Stimulated activated CD4-positive, alpha-beta T cell treated with anti-CD3 and anti-CD28 coated beads, TNF-alpha, amount 100 ng/mL, for 4 hours (primary cell): ENCODE data around the gene EXPH5.
A peak's percentile ranks its signal among the peaks of the same experiment; 100 is the strongest.
"Not testable (repeated sequence)": the region's sequence is repeated elsewhere in the genome, so short reads cannot be mapped to it uniquely, and the experiment has no call there.

ENCODE experiments used
- DNase-seq, 3 experiments: peaks; one replicate each; pipeline ENCODE4 v3.0.0-alpha.2; 2020; ENCODE audit warnings: low read depth in 3 of 3

The EXPH5 gene, protein sequence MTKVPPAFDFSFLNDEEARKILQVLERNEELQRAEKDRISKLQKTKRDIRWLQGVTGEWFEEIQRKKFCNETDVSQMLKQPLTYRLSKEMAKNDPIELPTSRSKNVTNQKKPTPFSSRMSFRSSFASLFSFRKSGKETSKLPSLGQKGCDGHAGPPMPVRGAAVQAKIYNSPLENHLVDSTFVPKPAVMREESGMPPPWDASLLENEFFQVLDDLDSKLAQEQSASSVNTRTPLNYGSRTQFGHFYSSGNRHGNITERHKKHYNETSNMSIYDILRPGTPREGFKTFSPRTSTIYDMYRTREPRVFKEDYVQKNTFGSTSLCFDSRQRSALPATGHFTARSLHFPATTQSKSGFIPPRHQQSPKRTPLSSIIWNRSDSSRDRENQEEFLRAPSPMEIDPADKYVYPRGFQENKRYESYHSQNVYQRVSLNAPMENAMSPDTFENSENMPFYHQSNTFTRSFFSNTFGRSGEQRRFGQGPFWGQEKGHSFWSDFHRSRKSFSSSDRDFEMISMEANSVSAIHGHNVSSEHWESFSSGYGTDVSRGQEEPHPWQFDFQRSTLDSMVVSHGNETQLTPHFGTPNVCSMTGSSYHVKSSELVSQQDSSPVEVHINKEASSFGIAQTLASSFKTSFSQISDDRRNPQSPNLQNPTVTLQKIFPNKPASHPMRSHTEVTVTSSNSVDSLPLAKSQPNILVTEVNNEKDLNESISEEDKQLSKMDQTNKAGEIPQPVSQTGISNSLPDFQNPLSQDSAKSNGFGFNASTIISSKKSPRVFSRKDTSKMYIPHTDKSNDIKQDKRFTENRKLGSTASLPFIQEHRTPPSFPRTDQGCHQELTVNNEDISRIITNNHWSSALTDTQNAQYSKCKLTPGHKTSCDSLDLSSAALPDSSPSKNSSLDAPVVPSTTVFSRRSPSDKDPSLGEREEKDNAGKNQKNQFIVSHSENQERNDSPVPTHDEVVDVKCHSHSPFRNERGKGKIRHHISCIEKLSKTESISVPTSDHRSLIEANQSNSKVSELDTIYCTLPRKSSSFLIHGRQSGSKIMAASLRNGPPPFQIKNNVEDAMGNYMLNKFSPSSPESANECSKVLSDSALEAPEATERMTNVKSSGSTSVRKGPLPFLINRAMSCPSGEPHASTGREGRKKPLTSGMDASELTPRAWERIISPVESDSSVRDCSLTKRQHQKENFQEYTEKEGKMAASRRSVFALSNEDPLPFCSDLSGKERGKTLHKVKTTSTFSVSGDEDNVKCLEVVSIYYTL (N-terminal part only)

DNA sequence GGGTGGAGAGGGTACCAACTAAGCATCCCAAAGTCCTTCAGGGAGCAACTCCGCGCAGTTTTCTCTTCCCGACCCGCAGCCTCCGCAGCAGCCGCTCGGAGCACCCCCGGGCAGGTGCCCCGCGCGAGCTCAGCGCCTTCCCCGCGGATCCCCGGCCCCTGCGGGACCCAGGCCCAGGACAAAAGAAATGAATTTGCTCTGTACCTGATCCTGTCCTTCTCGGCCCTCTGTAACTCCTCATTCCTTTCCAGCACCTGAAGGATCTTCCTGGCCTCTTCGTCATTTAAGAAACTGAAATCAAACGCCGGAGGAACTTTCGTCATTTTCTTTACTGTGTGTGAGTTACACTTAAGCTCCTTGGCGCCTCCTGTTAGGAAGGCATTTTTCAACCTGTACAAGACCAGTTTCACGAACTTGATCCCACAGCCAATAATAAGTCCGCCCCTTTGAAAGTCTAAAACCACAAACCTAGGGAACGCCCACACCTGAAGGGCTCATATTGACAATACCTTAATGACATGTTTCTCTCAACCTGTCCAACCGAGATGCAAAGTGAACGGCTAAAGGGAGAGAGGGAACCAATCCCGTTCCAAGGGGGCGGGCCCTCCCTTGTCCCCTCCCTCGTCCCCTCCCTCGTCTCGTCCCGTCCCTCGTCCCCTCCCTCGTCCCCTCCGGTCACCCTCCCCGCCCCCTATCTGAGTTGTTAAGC is at the start of gene EXPH5:
Gene EXPH5, minus strand, starts transcription at position 555 of the 709 bp plus-strand sequence. Its CDS starts 232 bp downstream, at position 323.
- peak; percentile 73 to 84 (median 84) for DNase-seq

DNA sequence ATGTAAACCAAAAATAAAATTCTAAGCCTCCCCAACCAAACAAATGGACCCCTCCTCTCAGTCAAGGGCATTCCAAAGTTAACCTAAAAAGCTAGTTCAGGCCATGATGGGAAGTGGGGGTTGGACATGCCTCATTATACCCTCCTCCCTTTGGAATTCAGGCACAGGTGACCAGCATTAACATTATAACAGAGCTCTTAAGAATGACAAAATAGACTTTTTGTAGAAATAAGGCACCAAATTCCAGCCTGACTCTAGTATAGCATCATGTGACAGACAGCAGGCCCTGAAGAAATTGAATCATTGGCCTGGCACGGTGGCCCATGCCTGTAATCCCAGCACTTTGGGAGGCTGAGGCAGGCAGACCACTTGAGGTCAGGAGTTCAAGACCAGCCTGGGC is 48.2 kb upstream of the EXPH5 start:
- not testable (repeated sequence) for DNase-seq

DNA sequence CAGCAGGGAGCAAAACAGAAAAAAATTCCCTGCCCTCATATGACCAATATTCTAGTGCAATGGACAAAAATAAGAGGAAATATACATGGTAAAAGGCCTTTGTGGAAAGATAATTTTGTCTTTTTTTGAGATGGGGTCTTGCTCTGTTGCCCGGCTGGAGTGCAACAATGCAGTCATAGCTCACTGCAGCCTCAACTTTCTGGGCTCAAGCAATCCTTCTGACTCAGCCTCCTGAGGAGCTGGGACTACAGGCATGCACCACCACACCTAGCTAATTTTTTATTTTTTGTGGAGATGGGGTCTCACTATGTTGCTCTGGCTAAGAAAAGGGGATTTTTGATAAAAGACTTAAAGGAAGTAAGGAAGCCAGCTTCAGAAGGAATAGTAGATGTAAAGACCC is 45.6 kb upstream of the EXPH5 start:
- no peak for DNase-seq

DNA sequence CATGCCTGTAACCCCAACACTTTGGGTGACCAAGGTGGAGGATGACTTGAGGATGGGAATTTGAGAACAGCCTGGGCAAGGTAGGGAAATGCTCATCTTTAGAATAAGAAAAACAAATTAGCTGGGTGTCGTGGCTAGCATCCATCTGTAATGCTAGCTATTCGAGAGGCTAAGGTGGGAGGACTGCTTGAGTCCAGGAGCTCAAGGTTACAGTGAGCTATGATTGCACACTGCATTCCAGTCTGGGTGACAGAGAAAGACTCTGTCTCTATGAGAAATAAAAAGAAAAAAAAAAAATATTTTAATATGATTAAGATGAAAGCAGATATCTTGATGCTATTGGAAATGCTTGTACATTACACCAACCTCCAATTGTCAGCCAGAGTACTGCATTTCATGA is 42.7 kb upstream of the EXPH5 start:
- no peak for DNase-seq

DNA sequence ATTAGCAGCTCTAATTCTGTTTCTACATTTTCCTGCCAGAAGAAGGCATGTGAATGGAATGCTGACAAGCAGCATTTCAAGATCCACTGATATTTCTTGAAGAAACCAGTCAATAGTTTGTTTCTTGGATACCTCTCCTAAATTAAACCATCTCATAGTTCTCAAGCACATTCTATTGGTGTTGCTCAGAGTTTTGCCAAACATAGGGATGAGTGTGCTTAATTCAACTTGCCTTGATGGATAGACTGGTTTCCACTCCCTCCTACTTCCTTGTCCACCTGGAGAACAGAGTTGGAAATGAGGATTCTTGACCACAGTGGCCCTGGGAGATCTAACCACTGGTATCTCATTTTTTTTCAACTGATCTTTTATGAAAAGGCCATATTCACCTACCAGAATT is 41.5 kb upstream of the EXPH5 start:
- no peak for DNase-seq

DNA sequence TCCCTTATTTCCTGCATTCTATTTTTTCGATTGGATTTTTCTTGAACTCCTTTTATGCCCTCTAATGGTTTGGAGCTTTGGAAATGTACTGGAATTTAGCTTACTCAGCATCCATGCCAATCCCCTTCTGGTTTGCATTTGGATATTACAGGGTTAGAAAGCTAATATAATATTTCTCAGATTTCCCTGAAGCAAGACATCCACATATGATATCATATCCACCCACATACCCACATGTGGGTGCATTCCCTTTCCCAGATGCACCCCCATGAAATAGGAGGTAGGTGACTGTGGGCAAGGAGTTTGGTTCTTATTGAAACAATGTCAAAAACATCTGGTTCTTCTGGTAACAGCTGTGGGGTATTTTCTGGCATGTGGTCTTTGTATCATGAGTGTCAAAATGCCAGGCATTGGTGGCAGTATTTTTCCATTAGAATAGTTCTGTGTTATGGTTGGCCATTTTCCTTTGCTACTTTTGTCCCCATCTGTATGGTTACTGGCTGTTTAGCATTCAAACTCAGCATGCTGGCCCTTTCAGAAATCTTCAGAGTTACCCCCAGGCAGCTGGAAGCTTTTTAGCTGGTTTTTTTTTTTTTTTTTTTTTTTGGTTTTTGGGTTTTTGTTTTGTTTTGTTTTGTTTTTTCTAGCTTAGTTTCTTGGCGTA is 38.6 kb upstream of the EXPH5 start:
- no peak for DNase-seq

DNA sequence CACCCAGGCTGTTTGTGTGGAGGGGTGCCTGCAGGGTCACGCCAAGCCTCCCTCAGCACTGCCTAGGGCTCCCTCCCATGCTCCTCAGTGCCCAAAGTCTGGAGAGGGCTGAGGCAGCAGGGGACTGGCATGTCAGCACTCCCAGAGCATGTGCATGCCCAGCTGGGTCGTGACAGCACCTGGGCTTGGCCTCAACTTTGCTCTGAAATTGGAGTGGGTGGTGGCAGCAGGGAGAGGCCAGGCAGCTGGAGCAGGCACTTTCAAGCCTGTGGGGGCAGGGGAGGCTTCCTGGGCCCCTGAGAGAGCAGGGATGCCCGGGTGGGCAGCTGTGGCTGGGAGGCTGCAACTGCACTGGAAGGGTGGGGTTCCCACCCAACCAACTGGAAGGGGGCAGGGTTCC is 35.7 kb upstream of the EXPH5 start:
- DNase-seq, result no peak

DNA sequence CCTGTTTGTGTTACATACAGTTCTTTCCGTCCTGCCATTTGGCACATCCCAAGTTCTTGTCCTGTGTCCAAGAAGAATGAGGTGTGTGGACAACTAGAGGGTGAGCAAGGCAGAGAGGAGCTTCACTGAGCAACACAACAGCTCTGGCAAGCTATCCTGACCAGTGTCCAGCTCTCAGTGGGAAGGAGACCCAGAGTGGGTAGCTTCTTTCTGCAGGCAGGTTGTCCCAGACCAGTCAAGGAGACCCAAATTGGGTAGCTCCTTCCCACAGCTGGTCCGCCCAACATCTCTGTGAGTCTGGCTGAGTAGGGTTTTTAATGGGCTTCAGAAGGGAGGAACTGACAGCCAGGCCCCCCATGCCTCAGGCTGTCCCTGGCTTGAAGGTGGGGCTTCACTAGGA is 35.2 kb upstream of the EXPH5 start:
- DNase-seq, result no peak

DNA sequence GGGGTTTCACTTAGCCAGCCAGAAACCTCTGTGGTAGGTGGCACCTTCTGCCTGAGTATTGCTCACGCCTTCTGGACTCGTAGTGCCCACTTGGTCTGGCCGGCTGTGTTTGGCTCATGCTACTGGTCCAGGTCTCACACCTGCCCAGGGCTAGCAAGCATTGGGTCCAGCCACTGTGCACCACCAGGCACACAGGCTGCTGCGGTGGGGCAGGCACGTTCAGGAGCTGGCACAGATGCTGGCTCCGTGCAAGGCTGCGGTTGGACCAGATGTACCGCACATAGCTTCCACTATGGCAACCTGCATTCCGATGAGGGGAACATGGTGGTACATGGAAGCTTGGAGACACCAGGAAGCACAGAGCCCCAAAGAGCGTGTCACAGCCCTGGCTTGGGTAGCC is 34.8 kb upstream of the EXPH5 start:
- DNase-seq, result no peak

DNA sequence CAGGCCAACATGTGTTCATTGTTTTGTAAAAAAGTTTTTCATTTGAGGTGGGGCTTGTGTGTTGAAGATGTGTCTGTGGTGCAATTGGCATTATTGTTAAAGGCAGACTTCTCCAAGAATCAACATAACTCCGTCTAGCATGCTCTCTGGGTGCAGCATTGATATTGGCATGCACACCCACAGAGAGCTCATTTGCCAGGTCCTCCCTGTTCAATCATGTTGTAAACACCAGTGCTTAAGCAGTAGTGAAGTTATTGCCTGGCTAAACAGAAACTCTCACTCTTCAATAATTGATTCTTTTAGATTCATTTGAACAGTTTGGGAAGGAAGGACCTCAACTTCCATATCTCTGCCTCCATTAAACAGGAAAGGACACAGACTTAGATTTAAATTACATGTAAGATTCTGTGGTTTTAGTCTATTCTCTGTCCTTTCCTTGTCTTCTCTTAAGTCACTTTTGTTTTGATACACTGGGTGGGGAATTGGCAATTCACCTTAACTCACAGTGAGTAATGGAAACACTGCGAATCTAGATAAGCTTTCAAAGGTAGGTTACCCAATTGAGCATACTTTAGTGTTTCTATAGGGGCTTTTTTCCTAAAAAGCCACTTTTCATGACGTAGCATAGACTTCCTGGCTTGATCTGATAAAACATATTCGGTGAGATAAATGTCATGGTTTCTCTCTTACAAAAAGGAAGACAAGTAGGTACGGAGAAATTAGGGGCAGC is 30.8 kb upstream of the EXPH5 start:
- no peak for DNase-seq

DNA sequence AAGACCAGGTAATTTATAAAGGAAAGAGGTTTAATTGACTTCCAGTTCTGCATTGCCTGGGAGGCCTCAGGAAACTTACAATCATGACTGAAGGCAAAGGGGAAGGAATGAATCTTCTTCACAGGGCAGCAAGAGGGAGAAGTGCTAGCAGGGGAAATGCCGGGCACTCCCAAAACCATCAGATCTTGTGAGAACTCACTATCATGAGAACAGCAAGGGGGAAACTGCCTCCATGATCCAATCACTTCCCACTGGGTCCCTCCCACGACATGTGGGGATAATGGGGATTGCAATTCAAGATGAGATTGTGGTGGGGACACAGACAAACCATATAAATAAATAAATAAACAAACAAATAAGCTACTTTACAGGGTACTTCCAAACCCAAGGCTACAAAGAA is 28.8 kb upstream of the EXPH5 start:
- no peak for DNase-seq

DNA sequence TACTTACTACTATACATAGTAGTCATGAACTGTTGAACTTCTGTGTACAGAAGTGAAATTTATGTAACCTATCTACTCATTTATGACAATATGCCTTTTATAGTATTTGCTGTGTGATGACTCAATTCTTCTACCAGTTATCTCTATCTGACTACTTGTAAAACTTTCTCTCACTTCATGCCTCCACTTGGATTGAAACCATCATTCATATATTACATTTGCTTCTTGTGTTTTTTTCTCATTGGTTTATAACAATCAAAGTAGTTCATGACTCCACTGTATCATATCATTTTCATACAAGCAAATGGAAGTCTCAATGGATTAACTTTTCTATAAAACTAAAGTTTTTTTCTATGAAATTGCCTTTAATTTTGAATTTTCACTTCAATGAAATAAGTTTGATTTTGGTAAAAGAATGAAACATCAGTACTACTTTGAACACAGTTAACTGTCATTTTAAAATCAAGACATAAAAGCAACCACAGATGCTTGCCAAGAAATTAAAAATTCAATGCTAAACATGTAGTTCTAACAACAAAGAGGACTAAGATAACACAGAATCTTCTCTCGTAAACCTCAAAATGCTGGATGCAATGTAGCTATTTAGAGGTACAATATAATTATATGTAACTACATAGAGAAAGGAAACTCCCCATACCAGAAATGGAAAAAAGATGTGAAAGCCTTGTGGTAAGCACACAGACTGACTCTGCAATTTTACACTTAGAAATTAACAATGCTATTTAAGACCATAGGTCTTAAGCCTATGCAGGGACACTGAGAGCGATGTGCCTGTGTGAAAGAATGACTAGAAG is 27.6 kb upstream of the EXPH5 start:
- no peak for DNase-seq

DNA sequence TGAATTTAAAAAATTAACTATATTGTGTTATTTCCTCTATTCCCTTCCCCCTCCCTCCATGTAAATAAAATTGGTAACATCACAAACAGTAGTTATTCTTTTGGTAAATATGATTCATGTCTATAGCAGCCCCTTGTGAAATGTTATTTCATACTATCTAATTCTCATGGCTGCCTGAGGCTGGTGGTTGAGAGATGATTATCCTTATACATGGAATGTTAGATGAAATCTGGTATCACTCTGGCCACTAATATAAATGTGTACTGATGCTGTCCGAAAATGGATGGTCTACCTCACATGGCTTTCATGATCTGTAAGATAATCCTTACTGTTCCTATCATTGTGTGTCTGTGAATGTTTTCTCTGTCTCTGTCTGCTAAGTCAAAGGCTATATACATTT is 25.0 kb upstream of the EXPH5 start:
- DNase-seq, result no peak

DNA sequence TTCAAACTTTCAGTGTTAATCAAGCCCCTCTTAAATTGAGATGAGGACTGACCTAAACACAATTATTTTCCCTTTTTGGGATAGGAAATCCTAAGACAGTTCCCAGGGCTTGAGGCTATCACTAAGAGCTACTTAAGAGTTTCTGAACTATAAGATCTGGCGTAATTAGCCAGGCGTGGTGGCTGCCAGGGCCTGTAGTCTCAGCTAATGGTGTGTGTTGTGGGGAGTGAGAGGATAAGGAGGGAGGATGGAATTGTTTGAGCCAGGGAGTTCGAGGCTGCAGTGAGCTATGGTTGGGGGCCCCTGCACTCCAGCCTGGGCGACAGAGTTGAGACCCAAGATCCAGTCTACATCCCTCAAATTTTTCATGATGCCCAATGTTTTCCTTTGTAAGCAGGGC is 23.5 kb upstream of the EXPH5 start:
- DNase-seq, result no peak

DNA sequence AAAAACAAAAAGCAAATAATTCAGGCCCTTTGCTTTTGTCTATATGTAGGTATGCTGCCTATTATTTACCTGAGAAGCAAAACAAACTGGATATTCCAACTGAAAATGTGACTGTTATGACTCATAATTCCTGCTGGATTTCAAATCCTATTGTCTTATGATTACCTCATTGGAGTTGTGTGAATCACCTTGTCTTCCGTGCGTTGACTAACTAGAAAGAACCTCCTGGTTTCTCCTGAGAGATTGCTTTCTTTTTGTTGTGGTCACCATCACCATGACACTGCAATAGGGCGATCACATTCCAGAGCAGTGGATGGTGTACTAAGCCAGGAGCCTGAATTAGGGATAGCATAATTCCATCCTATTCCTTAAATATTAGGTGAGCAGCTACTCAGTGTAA is 23.0 kb upstream of the EXPH5 start:
- DNase-seq, result no peak

DNA sequence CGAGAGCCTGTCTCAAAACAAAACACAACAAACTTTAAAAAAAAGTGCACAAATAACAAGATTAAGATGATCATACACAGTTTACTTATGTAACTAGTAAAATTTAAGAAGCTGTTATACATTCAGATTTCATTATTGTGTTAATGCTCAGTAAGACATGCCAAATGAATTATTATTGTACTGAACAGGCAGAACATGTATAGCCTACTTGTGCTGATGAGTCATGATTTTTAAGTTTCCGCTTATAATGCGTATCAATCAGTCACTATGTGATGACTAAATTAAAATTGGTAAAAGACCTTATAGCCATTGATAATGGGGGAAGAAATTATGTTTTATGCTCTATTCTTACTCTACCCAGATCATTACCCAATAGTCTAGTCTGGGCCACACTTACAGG is 20.5 kb upstream of the EXPH5 start:
- no peak for DNase-seq

DNA sequence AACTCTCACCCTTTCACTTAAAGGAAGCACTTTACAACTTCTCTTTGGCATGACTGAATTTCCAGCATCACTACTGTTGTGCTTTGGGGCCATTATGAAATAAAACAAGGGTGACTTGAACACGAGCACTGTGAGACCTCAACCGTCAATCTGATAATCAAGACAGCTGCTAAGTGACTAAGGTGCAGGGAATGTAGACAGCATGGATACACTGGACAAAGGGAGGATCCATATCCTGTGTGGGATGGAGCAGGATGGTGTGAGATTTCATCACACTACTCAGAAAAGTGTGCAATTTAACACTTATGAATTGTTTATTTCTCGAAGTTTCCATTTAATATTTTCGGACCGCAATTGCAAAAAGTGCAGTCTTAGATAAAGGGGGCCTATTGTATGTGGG is 16.1 kb upstream of the EXPH5 start:
- DNase-seq, result no peak

DNA sequence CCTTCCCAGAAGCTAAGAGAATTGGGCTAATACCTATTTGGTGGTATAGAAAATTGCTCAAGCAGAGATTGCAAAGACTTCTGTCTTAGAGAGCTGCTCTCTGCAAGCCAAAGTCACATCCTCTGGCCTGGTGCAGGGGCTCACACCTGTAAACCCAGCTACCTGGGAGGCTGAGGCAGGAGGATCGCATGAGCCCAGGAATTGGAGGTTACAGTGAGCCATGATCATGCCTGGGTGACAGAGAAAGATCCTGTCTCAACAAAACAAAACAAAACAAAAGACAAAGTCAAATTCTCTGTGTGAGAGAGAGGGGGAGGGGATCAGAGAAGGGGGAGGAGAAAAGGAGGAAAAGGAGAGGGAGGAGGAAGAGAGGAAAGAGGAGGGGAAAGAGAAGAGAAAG is 15.0 kb upstream of the EXPH5 start:
- no peak for DNase-seq

DNA sequence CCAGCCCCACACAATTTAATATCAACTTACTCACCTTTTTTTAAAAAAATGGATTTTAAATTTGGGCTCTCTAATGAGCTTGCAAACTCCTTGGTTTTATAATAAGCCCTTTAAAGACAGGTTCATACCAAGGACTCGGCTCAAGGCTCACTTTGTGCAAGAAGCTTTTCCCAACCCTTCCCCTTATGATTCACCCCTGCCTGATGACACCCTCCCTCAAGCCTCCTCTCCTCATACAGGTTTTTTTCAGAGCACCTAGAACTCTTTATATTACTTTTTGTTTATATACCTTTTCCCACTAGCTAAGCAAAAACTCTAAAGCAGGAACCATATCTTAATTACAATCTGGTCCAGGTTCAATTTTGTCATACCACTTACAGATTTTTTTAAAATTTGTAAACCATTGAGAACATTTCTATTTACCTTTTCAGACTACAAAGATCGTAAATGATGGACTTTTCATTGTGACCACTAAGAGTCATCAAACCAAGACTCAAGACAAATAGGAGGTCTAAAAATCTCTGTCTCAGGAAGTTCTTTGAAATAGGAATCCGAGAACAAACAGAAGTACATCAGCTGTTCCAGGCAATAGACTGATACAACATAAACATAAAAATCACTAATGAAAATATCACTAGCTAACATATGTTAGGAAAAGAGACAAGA is 13.1 kb upstream of the EXPH5 start:
- no peak for DNase-seq
